Activated CD8-positive, alpha-beta memory T cell treated with anti-CD3 and anti-CD28 coated beads for 4 hours (primary cell): ENCODE data around the gene FGFR3.
"Not testable (repeated sequence)": the region's sequence is repeated elsewhere in the genome, so short reads cannot be mapped to it uniquely, and the experiment has no call there.

Source experiments
- DNase-seq, 2 donors: peaks; one replicate each; pipeline ENCODE4 v3.0.0-alpha.2; 2020; ENCODE audit warnings: low read depth in 2 of 2

The FGFR3 gene

GRCh38 chr4:1815997-1816860 is 23.1 kb downstream of the FGFR3 start:
- DNase-seq = no peak

GRCh38 chr4:1819284-1819683 is 26.2 kb downstream of the FGFR3 start:
- no peak for DNase-seq

- no peak for DNase-seq
Measured at GRCh38 chr4:1819816-1820215, 26.7 kb downstream of the FGFR3 start.

- DNase-seq = no peak
Measured at GRCh38 chr4:1821679-1822567, 28.8 kb downstream of the FGFR3 start.

- DNase-seq = no peak
Measured at GRCh38 chr4:1822568-1823544, 29.8 kb downstream of the FGFR3 start.

GRCh38 chr4:1823545-1823932 is 30.4 kb downstream of the FGFR3 start:
- DNase-seq = no peak

- no peak for DNase-seq
Measured at GRCh38 chr4:1824746-1825145, 31.7 kb downstream of the FGFR3 start.

- no peak for DNase-seq
Measured at GRCh38 chr4:1825326-1825725, 32.2 kb downstream of the FGFR3 start.

- DNase-seq = no peak
Measured at GRCh38 chr4:1826531-1827350, 33.6 kb downstream of the FGFR3 start.

GRCh38 chr4:1830234-1830633 is 37.1 kb downstream of the FGFR3 start:
- DNase-seq = no peak

- no peak for DNase-seq
Measured at GRCh38 chr4:1830642-1831228, 37.6 kb downstream of the FGFR3 start.

GRCh38 chr4:1831331-1831730 is 38.2 kb downstream of the FGFR3 start:
- no peak for DNase-seq

GRCh38 chr4:1832690-1833089 is 39.6 kb downstream of the FGFR3 start:
- no peak for DNase-seq

- no peak for DNase-seq
Measured at GRCh38 chr4:1833307-1834046, 40.4 kb downstream of the FGFR3 start.

- no peak for DNase-seq
Measured at GRCh38 chr4:1834047-1834775, 41.1 kb downstream of the FGFR3 start.

GRCh38 chr4:1835836-1836235 is 42.7 kb downstream of the FGFR3 start:
- not testable (repeated sequence) for DNase-seq

GRCh38 chr4:1836650-1837049 is 43.6 kb downstream of the FGFR3 start:
- DNase-seq = no peak

- DNase-seq = no peak
Measured at GRCh38 chr4:1837069-1837468, 44.0 kb downstream of the FGFR3 start.

GRCh38 chr4:1839282-1839681 is 46.2 kb downstream of the FGFR3 start:
- no peak for DNase-seq
